T1000 (cell line): ENCODE measurements around the gene MCL1.
"Not testable (repeated sequence)": the region's sequence is repeated elsewhere in the genome, so short reads cannot be mapped to it uniquely, and the experiment has no call there.

Experiments used
- DNase-seq: peaks from one replicate; lab custom pipeline; 2025; ENCODE audit warnings: mixed read lengths; lab: John Stamatoyannopoulos, UW

Gene MCL1

GRCh38 chr1:150568594-150568966 is 10.8 kb downstream of the MCL1 start:
- DNase-seq, result no peak

DNA sequence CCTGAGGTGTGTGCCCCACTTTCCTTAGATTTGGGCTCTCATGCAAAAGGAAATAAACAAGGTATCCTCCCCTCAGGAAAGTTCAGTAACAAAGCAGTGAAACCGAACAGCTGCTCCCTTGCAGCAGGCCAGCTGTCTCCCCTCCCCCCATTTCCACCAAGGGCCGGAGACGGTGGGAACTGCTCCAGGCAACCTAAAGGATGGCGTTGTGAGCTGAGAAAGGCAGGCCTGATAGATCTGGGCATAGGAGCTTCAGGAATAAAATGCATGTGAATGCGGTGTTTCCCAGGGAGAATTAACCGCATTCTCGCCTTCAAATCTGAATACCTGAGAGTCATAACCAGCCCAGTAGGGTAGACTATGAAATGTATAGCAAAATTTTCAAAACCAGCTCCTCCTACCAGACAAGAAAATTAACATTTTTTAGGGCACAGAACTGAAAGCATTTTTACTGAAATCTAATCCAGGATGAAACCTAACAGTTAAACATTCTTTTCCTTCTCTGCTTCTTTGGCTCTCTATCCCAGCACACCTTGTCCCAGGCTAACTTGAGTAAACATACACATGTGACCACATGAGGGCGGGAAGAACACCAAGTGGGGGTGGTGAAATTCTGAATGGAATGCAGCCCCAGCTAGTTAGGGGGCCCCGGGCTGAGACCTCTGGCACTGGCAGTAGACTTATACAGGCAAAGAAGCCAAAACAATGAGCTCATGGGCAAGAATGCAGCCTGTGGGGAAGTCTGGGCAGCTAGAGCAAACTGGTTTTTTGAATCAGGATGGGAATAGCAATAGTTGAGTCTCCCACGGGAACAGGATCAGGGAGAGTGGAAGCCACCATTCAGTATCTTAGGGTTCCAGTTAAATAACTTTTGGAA is 11.5 kb downstream of the MCL1 start:
- peak; percentile 82 for DNase-seq

DNA sequence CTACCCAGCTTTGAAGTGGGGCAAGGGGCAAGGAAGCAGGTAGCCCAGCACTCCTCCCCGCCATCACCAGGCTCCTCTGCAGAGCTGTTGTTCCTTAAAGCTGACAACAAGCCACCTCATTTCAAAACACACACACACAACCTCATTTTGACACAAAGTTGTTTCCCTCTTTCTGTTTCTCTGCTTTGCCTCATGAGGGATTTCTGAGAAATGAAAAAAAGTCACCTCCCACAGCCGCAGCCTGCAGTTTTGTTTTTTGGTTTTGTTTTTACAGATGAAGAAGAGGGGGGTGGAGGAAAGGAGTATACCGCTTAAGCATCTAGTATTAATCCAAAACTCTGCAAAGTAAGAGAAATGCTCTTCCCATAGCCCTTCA is 12.1 kb downstream of the MCL1 start:
- no peak for DNase-seq

- no peak for DNase-seq
Measured at GRCh38 chr1:150566589-150567340, 12.6 kb downstream of the MCL1 start.

- DNase-seq, result not testable (repeated sequence)
Measured at GRCh38 chr1:150565240-150565991, 14.0 kb downstream of the MCL1 start.

DNA sequence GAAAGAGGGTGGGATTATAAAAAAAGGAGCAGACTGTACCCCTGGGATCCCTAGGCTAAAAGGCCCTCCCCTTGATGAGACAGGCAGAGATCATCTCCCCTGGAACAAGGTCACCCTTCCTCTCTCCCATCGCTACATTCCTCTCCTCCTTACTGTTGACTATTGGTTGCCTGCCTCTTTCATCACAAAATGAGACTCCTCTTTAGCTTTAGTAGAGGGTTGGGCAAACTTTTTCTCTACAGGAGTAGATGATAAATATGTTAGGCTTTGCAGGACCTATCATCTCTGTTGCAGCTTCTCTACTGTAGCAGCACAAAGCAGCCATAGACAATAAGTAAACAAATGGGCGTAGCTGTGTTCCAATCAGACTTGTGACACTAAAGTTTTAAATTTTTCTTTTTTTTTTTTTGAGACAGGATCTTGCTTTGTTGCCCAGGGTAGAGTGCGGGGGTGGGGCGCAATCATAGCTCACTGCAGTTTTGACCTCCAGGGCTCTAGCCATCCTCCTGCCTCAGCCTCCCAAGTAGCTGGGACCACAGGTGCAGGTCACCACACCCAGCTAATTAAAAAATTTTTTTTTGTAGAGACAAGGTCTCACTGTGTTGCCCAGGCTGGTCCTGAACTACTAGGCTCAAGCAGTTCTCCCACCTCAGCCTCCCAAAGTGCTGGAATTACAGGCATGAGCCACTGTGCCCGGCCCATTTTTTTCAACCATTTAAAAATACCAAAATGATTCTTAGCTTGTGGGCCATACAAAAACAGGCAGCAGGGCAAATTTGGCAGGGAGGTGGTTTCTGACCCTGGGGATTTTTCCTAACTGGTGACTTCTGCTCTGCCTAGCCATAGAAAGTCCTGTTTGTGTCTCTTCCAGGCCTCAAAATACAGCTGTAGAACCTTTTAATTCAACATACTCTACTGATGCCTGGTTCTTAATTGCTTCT is 15.1 kb downstream of the MCL1 start:
- no peak for DNase-seq

- DNase-seq, result no peak
Measured at GRCh38 chr1:150563340-150564038, 15.9 kb downstream of the MCL1 start.

DNA sequence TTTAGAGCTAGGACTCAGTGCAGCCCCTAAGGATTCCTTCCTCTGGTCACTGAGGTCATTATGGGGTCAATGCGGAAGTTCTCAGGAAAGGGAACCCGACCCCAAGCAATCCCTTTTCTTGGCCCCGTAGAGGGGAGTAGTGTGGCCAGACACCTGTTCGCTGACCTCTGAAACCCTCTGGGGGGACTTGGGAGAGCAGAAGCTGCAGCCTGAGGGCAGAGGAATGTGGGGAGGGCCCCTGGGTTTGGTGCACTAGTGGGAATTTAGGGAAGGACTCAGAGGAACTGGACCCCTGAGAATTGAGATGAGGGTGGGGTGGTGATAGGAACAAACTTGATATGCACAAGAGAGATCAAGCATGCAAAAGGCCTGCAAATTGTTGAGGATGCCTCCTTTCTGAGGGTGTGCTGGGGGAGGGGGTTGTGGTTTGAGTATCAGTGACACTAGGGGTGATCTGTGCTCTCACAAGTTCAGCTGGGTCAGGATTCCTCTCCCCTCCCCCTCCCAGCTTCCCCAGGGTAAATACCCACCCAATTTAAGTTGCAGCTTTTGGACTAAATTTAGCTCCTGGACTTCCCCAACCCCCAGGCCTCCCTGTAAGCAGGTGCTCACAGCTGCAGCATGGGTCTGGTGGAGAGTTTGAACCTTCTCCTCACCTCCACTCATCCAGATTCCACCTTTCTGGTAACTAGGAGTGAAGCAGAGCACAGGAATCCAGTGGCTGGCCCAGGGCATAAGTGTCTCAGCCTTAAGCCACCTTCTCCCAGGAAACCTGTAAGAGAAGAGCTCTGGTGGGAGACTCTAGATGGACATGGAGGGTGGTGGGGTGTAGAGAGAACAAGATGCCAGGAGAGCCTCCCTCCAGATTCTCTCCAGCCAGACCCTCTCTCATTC is 16.7 kb downstream of the MCL1 start:
- DNase-seq, result no peak

DNA sequence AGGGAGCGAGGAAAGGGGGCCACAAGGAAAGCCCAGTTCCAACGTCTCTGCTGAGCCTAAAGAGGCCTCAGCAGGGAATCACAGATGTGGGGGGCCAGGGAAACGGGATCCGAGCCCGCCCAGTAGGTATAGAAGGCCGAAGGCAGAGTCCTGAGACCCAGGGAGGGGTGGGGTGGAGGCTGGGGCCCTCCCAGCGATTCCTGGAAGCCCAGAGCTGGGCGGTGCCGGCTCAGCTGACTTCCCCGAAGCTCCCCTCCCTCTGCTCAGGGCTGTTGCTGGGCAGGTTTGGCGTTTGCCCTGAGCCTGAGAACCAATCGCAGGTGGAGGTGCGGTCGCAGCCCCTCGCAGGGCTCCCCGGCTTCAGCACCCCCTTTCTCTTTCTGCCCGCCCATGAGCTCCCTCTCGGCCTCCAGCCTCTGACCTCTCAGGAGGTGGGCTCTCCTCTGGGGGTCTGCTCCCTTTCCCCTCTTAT is 17.4 kb downstream of the MCL1 start:
- DNase-seq, result peak; percentile 70

- peak; percentile 94 for DNase-seq
Measured at GRCh38 chr1:150561254-150561973, 18.0 kb downstream of the MCL1 start.

GRCh38 chr1:150560576-150561253 is 18.7 kb downstream of the MCL1 start:
- DNase-seq, result no peak

DNA sequence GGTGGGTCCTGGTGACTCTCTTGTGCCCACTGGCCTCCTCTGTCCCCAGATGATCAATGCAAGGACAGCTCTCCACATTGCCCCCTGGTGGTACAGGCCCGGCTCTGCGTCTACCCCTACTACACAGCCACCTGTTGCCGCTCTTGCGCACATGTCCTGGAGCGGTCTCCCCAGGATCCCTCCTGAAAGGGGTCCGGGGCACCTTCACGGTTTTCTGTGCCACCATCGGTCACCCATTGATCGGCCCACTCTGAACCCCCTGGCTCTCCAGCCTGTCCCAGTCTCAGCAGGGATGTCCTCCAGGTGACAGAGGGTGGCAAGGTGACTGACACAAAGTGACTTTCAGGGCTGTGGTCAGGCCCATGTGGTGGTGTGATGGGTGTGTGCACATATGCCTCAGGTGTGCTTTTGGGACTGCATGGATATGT is 19.4 kb downstream of the MCL1 start:
- peak; percentile 45 for DNase-seq

GRCh38 chr1:150559656-150560010 is 19.8 kb downstream of the MCL1 start:
- no peak for DNase-seq

GRCh38 chr1:150558761-150559655 is 20.4 kb downstream of the MCL1 start:
- no peak for DNase-seq

DNA sequence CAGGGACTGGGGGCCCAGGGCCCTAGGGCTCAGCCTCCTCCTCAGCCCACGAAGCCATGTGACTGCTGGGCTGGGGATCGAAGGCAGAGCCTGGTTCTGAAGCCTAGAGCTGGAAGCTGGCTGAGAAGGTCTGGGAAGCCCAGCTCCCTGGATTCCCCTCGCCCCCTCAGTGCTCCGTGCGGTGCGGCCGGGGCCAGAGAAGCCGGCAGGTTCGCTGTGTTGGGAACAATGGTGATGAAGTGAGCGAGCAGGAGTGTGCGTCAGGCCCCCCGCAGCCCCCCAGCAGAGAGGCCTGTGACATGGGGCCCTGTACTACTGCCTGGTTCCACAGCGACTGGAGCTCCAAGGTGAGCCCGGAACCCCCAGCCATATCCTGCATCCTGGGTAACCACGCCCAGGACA is 21.1 kb downstream of the MCL1 start:
- DNase-seq, result no peak

GRCh38 chr1:150557813-150558212 is 21.6 kb downstream of the MCL1 start:
- DNase-seq, result no peak

GRCh38 chr1:150557065-150557600 is 22.3 kb downstream of the MCL1 start:
- DNase-seq, result no peak
